Left ventricle myocardium superior (tissue), 1 donor: ENCODE results near the gene PADI3. TPM values are rescaled to one million over a fixed set of nuclear protein-coding genes. Genes with fewer than 3 reads are reported as not detected.

Experiments
- ATAC-seq: fragments of 200-7000 bp; cut with Tn5 transposase; one replicate; pipeline ENCODE4 v1.9.1; 2020; ENCODE audit warnings: mild to moderate bottlenecking, moderate library complexity
- DNase-seq: peaks from one replicate; pipeline ENCODE4 v3.0.0-alpha.2; 2020
- intact Hi-C: fragments of 100-400 bp; cut with micrococcal nuclease; formaldehyde crosslinking; loops from one replicate; pipeline ENCODE4 v1.11.0; 2022
- total RNA-seq: library from RNA; stranded (reverse); fragmentation: NEBNext Ultra II Directional; extraction: Animal tissue kit (Norgen Biotek cat#: 25700); gene quantifications from one replicate; pipeline ENCODE4 v1.2.1, GENCODE V29; 2021
- donor health status: DM: no; HTN: yes; CAD: no; lungs with severe emphysema.

The PADI3 gene
- total RNA-seq, 1 donor from 2014 or later, result not detected

- DNase-seq (no peak), ATAC-seq (no peak)
- intact Hi-C loops, result no loop called here
Observed at GRCh38 chr1:17290553-17290952, 41.7 kb downstream of the PADI3 start.

DNA sequence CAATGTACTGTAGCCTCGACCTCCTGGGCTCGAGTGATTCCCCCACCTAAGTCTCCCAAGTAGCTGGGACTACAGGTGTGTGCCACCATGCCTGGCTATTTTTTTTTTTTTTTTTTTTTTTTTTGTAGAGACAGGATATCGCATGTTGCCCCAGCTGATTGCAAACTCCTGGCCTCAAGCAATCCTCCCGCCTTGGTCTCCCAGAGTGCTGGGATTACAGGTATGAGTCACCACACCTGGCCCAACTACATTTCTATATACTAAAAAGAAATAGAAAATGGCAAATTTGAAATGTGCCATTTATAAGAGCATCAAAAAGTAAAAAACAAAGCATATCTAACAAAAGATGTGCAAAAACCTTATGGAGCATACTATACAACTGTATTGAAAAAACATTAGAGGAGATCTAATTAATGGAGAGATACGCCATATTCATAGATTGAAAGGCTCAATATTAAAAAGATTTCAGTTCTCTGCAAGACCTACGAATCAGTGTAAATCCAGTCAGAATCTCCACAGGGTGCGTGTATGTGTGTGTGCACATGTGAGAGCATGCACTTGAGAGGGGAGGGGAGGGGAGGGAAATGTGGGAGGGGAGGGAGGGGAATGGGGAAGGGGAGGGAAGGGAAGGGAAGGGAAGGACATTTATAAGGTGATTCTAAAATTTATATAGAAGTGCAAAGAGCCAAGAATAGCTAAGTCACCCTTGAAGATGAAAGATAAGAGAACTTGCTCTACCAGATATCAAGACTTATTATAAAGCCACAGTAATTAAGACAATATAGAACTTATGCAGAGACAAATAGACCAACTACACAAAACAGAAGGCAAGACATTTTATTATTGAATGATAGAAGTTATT, 43.6 kb downstream of the PADI3 start:
- intact Hi-C loops, result no loop called here
- ATAC-seq (no peak), DNase-seq (no peak)

DNA sequence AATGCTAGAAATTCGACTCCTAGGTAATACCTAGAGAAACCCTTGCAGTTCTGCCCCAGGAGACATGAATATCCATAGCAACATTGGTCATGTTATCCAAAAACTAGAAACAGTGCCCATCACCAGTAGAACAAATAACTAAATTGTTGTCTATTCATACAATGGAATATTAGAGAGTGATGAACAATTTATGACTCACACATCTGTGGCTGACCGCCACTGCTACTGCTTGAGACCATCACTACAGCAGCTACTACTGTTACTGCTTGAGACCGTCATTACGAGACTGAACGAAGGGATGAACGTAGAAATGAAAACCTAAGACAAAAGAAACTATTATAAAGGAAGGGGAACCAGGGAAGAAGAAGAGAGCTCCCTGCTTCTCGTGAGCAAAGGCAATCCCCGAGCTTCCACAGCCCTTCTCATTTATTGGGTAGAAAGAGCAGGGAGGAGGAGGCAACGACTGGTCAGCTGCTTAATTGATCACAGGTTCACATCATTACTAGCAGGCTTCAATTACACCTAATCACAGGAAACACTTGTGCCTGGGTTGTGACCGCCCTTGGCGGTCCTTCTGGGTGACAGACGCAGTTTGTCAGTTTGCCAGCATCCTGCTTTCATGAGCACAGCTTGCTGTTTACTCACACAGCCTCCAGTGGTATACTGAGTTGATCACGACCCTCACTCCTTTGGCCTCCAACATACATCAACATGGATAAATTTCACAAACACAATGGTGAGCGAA, 45.0 kb downstream of the PADI3 start:
- ATAC-seq (no peak), DNase-seq (no peak)
- intact Hi-C loops, result no loop called here

GRCh38 chr1:17295292-17295691, 46.4 kb downstream of the PADI3 start:
- ATAC-seq, result no peak
- intact Hi-C loops, result no loop called here
- no peak for DNase-seq

- ATAC-seq (no peak), DNase-seq (no peak)
- intact Hi-C loops, result no loop called here
Observed at GRCh38 chr1:17296086-17296485, 47.2 kb downstream of the PADI3 start.

DNA sequence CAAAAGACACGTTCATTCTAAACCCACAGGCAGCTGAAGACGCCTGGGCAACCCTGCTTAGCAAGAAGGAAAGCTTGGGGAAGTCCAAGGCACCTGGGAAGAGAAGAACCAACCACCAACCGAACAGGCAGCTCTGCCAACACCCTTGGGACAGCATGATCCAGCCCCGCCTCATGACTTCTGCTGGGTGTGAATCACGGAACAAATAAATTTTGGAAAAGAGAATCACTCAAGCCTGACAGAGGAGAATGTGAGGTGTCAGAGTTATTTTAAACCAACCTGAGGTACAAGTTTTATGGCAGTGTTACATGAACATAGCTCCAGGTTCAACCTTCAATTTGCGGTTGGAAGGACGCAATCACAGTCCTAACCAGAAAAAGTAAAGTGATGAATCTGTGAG, 49.1 kb downstream of the PADI3 start:
- no peak for DNase-seq

DNA sequence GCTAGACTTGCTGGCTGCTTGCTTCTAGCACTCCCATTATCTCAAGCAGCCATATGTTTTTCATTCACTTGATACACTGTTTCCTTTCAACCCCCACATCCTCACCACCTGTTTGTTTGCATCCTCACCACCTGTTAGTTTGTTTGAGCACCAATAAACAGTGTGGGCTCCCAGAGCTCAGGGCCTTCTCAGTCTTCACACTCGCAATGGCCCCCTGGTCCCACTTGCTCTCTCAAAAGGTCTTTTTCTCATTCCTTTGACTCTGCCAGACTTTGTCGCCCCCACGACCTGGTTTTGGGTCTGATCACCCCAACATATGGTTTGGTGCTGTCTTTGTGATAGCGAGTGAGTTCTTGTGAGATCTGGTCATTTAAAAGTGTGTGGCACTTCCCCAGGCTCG, 52.9 kb downstream of the PADI3 start:
- ATAC-seq, result no peak
- DNase-seq, result no peak
- intact Hi-C loops, result no loop called here

More for the DNA sequence above, 49.1 kb downstream of the PADI3 start:
- intact Hi-C loops, result no loop called here
- no peak for ATAC-seq

- intact Hi-C loops, result no loop called here
- DNase-seq, result no peak
- no peak for ATAC-seq
Observed at GRCh38 chr1:17304151-17304825, 55.4 kb downstream of the PADI3 start.

DNA sequence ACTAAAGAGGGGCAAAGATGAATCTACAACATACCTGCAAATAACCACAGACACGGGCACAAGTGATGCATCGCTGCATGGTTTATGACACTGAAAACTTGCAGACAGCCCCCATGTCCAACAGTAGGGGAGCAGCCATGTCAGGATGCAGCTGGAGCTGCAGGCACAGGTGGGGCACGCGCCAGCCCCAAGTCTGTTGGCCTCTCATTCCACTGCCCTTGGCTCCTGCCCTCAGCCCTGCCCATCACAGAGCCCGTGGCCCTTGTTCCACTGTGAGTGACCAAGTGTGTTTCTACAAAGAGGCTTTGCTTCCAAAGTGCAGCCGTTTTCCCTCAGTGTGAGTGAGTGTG, 55.9 kb downstream of the PADI3 start:
- DNase-seq, result no peak
- intact Hi-C loops, result no loop called here
- no peak for ATAC-seq

GRCh38 chr1:17305576-17306095, 56.7 kb downstream of the PADI3 start:
- ATAC-seq (no peak), DNase-seq (no peak)
- intact Hi-C loops, result no loop called here

DNA sequence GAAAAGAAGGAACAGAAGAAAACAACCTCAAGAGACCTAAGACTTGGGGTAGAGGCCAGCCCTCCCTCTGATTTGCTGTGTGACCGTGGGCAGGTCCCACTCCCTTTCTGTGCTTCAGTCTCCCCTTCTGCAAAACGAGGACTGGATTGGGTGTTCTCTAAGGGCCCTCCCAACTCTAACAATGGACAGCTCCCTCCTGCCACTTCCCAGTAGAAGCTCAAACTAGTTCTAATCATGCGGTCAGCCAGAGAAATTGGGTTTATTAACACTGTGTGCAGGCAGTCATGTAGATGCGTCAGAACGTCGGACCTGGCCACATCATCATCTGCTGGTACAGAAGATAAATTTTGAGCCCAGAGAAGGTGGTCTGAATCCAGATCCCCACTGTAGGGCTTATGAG, 57.5 kb downstream of the PADI3 start:
- intact Hi-C loops, result no loop called here
- DNase-seq (no peak), ATAC-seq (no peak)

DNA sequence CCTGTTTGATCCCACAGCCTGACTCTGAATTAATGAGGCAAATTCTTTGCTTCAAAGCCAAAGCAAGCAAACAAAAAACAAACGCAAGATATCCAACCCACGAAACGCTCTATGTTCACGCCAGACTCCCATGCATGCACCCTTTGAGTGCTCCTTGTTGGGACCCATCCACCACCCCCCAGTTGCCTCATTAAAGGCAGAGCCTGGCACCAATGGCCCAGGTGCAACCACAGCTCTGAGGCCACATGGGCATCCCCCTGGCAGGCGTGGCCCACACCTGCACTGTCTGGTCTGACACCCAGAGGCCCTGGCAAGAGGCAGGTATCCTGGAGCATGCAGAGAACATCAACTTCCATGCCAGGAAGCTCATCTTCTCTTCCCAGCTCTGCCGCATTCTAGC, 58.0 kb downstream of the PADI3 start:
- intact Hi-C loops, result no loop called here
- ATAC-seq (no peak), DNase-seq (no peak)

- ATAC-seq, result no peak
- intact Hi-C loops, result no loop called here
Observed at GRCh38 chr1:17307329-17307728, 58.4 kb downstream of the PADI3 start.

DNA sequence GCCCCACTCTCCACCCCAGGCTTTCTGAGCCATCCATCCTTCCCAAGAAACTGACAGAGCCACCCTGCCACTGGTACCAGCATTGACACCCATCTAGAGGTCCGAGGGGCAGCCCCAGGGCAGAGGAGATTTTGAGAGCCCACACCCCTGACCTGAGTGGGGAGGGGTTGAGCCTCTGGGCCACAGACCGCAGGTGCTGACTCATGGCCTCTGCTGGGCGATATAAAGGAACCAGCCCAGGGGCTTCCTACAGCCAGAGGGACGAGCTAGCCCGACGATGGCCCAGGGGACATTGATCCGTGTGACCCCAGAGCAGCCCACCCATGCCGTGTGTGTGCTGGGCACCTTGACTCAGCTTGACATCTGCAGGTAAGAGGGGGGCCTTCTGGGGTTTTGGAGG, 59.0 kb downstream of the PADI3 start, which contains the start of gene PADI4:
PADI4 (plus strand) TSS at position 252 of the 400 bp plus-strand sequence; CDS start at position 278, 26 bp downstream.
- intact Hi-C loops, result no loop called here
- ATAC-seq, result no peak
- peak; percentile 33 for DNase-seq

More at GRCh38 chr1:17307329-17307728, 58.4 kb downstream of the PADI3 start:
- no peak for DNase-seq

- ATAC-seq (no peak), DNase-seq (no peak)
- intact Hi-C loops, result no loop called here
Observed at GRCh38 chr1:17308593-17308992, 59.7 kb downstream of the PADI3 start.

- intact Hi-C loops, result no loop called here
- no peak for ATAC-seq
- no peak for DNase-seq
Observed at GRCh38 chr1:17309426-17310067, 60.6 kb downstream of the PADI3 start.

- ATAC-seq, result no peak
- intact Hi-C loops, result no loop called here
- no peak for DNase-seq
Observed at GRCh38 chr1:17310068-17310640, 61.3 kb downstream of the PADI3 start.

DNA sequence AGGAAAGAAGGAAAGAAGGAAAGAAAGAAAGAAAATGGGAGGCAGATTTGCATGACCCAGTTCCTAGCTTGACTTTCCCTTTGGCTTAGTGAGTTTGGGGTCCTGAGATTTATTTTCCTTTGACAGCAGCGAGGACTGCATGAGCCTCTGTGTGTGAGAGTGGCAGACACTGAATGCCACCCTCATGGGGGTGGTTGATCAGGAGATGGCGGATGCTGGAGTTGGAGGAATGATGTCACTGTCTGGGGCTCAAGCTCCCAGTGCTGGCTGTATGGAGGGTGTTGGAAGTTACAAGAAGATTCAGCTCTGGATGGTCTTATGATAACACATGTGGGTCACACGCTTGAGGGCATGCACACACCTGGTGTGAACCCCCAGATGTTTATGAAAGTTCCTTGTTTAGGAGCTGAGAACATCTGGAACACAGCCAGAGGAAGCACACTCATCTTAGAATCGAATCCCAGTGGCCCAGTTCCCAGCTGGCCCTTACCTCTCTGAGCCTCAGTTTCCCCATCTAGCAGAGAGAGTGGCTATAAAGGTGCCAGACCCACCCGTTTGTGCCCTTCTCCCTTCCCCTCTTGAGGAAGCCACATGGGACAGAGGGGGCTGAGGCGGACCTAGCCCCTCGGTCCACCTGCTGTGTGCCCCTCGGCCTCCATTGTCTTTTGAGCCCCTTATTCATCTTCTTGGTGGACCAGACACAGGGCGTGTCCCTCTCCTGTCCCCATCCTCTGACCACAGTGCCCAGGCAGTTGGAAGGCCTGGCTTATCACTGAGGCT, 64.8 kb downstream of the PADI3 start:
- ATAC-seq, result no peak
- no peak for DNase-seq
- intact Hi-C loops, result no loop called here
